Endothelial cell of umbilical vein (primary cell): ENCODE data around the gene KLF13.

Source experiments
- CTCF ChIP-seq, 2 donors: IDR thresholded peaks; 1 replicate in 1 of 2; 2 replicates in 1 of 2; pipeline ENCODE4 v1.5.1; 2011; ENCODE audit warnings: low read length in 2 of 2, mild to moderate bottlenecking in 2 of 2, moderate library complexity in 2 of 2, control low read depth in 1 of 2, inconsistent platforms in 1 of 2, low read depth in 1 of 2; ENCODE audit not compliant: insufficient read depth in 1 of 2; ENCODE audit errors: extremely low read depth in 1 of 2
- EZH2 ChIP-seq: IDR thresholded peaks from 2 replicates; pipeline ENCODE4 v1.6.1; 2012; ENCODE audit warnings: borderline replicate concordance, low read depth, mild to moderate bottlenecking, moderate library complexity, low read length, inconsistent platforms; ENCODE audit not compliant: severe bottlenecking
- FOS ChIP-seq: IDR thresholded peaks from 2 replicates; pipeline ENCODE4 v1.6.1; 2011; ENCODE audit warnings: mild to moderate bottlenecking, low read length, moderate library complexity, borderline replicate concordance; ENCODE audit not compliant: insufficient read depth
- GATA2 ChIP-seq: IDR thresholded peaks from 2 replicates; pipeline ENCODE4 v1.7.0; 2011; ENCODE audit warnings: low read depth, mild to moderate bottlenecking, moderate library complexity, mixed read lengths, low read length; ENCODE audit not compliant: insufficient read length, insufficient read depth
- MYC ChIP-seq: IDR thresholded peaks from one replicate; pipeline ENCODE4 v1.6.1; 2011; ENCODE audit warnings: mild to moderate bottlenecking, low read depth, low read length
- POLR2A ChIP-seq: IDR thresholded peaks from 2 replicates; pipeline ENCODE4 v1.6.1; 2012; ENCODE audit warnings: low read depth, mild to moderate bottlenecking, control low read depth, low read length

- TF ChIP-seq CTCF (IDR thresholded peaks at IDR 0.05; ENCODE audit: extremely low read depth in 1 of 2, insufficient read depth in 1 of 2, low read depth in 1 of 2, low read length in 2 of 2) (no peak), POLR2A (no peak), EZH2 (no peak), MYC (no peak), GATA2 (no peak), FOS (no peak)
Measured at GRCh38 chr15:31361764-31362515, 35.3 kb downstream of the KLF13 start.
